Measurements from ENCODE around the gene TMPRSS13.
"Not testable (repeated sequence)": the region's sequence is repeated elsewhere in the genome, so short reads cannot be mapped to it uniquely, and the experiment has no call there.

The TMPRSS13 gene

GRCh38 chr11:117871784-117872183 lies 57.4 kb downstream of the TMPRSS13 start:
- Histone ChIP-seq H3K4me1 (ENCODE audit: control insufficient read depth, insufficient read depth, low read length) (peaks cover 16% of the 10 kb centered on the region; the same call in 1 of the 2 replicates), H3K27me3 (ENCODE audit: control insufficient read depth, insufficient read depth, low read length) (no peaks in the 10 kb centered on the region), H3K9me3 (ENCODE audit: control insufficient read depth, insufficient read depth, low read length) (no peaks in the 10 kb centered on the region), H3K4me3 (ENCODE audit: low read length) (no peak overlapping the region), H3K36me3 (ENCODE audit: control insufficient read depth, insufficient read depth, low read length) (no peaks in the 10 kb centered on the region), H3K27ac (ENCODE audit: low read length) (no peak overlapping the region)
- DNase-seq (ENCODE audit: low read depth, low spot score), result no peak
- WGBS (ENCODE audit: insufficient coverage, insufficient read length), result no CpG with 5 or more reads among the region's 5 CpGs

GRCh38 chr11:117871160-117871559 lies 58.0 kb downstream of the TMPRSS13 start:
- H3K27ac ChIP-seq (ENCODE audit: low read length), result no peak overlapping the region
- H3K36me3 ChIP-seq (ENCODE audit: control insufficient read depth, insufficient read depth, low read length), result no peaks in the 10 kb centered on the region
- no CpG with 5 or more reads among the region's 18 CpGs for WGBS (ENCODE audit: insufficient coverage, insufficient read length)
- DNase-seq (ENCODE audit: low read depth, low spot score), result no peak
- H3K9me3 ChIP-seq (ENCODE audit: control insufficient read depth, insufficient read depth, low read length), result no peaks in the 10 kb centered on the region
- H3K27me3 ChIP-seq (ENCODE audit: control insufficient read depth, insufficient read depth, low read length), result no peaks in the 10 kb centered on the region
- H3K4me3 ChIP-seq (ENCODE audit: low read length), result no peak overlapping the region
- peaks cover 16% of the 10 kb centered on the region; the same call in 1 of the 2 replicates for H3K4me1 ChIP-seq (ENCODE audit: control insufficient read depth, insufficient read depth, low read length)

- Histone ChIP-seq H3K9me3 (ENCODE audit: control insufficient read depth, insufficient read depth, low read length) (no peaks in the 10 kb centered on the region), H3K27me3 (ENCODE audit: control insufficient read depth, insufficient read depth, low read length) (no peaks in the 10 kb centered on the region), H3K27ac (ENCODE audit: low read length) (no peak overlapping the region), H3K36me3 (ENCODE audit: control insufficient read depth, insufficient read depth, low read length) (no peaks in the 10 kb centered on the region), H3K4me3 (ENCODE audit: low read length) (no peak overlapping the region), H3K4me1 (ENCODE audit: control insufficient read depth, insufficient read depth, low read length) (peaks cover 14% of the 10 kb centered on the region; the same call in 1 of the 2 replicates)
- DNase-seq (ENCODE audit: low read depth, low spot score), result no peak
- no CpG with 5 or more reads among the region's 9 CpGs for WGBS (ENCODE audit: insufficient coverage, insufficient read length)
Measured at GRCh38 chr11:117870103-117870952, 58.9 kb downstream of the TMPRSS13 start.

GRCh38 chr11:117869604-117870003 lies 59.6 kb downstream of the TMPRSS13 start:
- Histone ChIP-seq H3K27ac (ENCODE audit: low read length) (no peak overlapping the region), H3K36me3 (ENCODE audit: control insufficient read depth, insufficient read depth, low read length) (no peaks in the 10 kb centered on the region), H3K4me3 (ENCODE audit: low read length) (no peak overlapping the region), H3K9me3 (ENCODE audit: control insufficient read depth, insufficient read depth, low read length) (no peaks in the 10 kb centered on the region), H3K4me1 (ENCODE audit: control insufficient read depth, insufficient read depth, low read length) (peaks cover 9% of the 10 kb centered on the region; the same call in 1 of the 2 replicates), H3K27me3 (ENCODE audit: control insufficient read depth, insufficient read depth, low read length) (no peaks in the 10 kb centered on the region)
- no peak for DNase-seq (ENCODE audit: low read depth, low spot score)
- no CpG with 5 or more reads among the region's 4 CpGs for WGBS (ENCODE audit: insufficient coverage, insufficient read length)

- H3K4me3 ChIP-seq (ENCODE audit: low read length), result no peak overlapping the region
- no peaks in the 10 kb centered on the region for H3K9me3 ChIP-seq (ENCODE audit: control insufficient read depth, insufficient read depth, low read length)
- H3K4me1 ChIP-seq (ENCODE audit: control insufficient read depth, insufficient read depth, low read length), result peaks cover 9% of the 10 kb centered on the region; the same call in 1 of the 2 replicates
- DNase-seq (ENCODE audit: low read depth, low spot score), result no peak
- no peaks in the 10 kb centered on the region for H3K36me3 ChIP-seq (ENCODE audit: control insufficient read depth, insufficient read depth, low read length)
- no peaks in the 10 kb centered on the region for H3K27me3 ChIP-seq (ENCODE audit: control insufficient read depth, insufficient read depth, low read length)
- H3K27ac ChIP-seq (ENCODE audit: low read length), result no peak overlapping the region
- WGBS (ENCODE audit: insufficient coverage, insufficient read length), result no CpG with 5 or more reads among the region's 17 CpGs
Measured at GRCh38 chr11:117868815-117869561, 60.2 kb downstream of the TMPRSS13 start.

GRCh38 chr11:117868088-117868487 lies 61.1 kb downstream of the TMPRSS13 start:
- Histone ChIP-seq H3K9me3 (ENCODE audit: control insufficient read depth, insufficient read depth, low read length) (no peaks in the 10 kb centered on the region), H3K27me3 (ENCODE audit: control insufficient read depth, insufficient read depth, low read length) (no peaks in the 10 kb centered on the region), H3K4me1 (ENCODE audit: control insufficient read depth, insufficient read depth, low read length) (peaks cover 9% of the 10 kb centered on the region; the same call in 1 of the 2 replicates), H3K4me3 (ENCODE audit: low read length) (no peak overlapping the region), H3K36me3 (ENCODE audit: control insufficient read depth, insufficient read depth, low read length) (no peaks in the 10 kb centered on the region), H3K27ac (ENCODE audit: low read length) (no peak overlapping the region)
- no peak for DNase-seq (ENCODE audit: low read depth, low spot score)
- no CpG with 5 or more reads among the region's 11 CpGs for WGBS (ENCODE audit: insufficient coverage, insufficient read length)

GRCh38 chr11:117866526-117866925 lies 62.7 kb downstream of the TMPRSS13 start:
- Histone ChIP-seq H3K36me3 (ENCODE audit: control insufficient read depth, insufficient read depth, low read length) (no peaks in the 10 kb centered on the region), H3K27ac (ENCODE audit: low read length) (no peak overlapping the region), H3K9me3 (ENCODE audit: control insufficient read depth, insufficient read depth, low read length) (no peaks in the 10 kb centered on the region), H3K4me3 (ENCODE audit: low read length) (no peak overlapping the region), H3K4me1 (ENCODE audit: control insufficient read depth, insufficient read depth, low read length) (peaks cover 11% of the 10 kb centered on the region), H3K27me3 (ENCODE audit: control insufficient read depth, insufficient read depth, low read length) (no peaks in the 10 kb centered on the region)
- no CpG with 5 or more reads among the region's 5 CpGs for WGBS (ENCODE audit: insufficient coverage, insufficient read length)
- no peak for DNase-seq (ENCODE audit: low read depth, low spot score)

- WGBS (ENCODE audit: insufficient coverage, insufficient read length), result no CpG with 5 or more reads among the region's 13 CpGs
Measured at GRCh38 chr11:117865546-117865945, 63.7 kb downstream of the TMPRSS13 start.

GRCh38 chr11:117863383-117863782 lies 65.8 kb downstream of the TMPRSS13 start:
- Histone ChIP-seq H3K4me3 (ENCODE audit: low read length) (no peak overlapping the region), H3K36me3 (ENCODE audit: control insufficient read depth, insufficient read depth, low read length) (no peaks in the 10 kb centered on the region), H3K27me3 (ENCODE audit: control insufficient read depth, insufficient read depth, low read length) (no peaks in the 10 kb centered on the region), H3K27ac (ENCODE audit: low read length) (no peak overlapping the region), H3K9me3 (ENCODE audit: control insufficient read depth, insufficient read depth, low read length) (no peaks in the 10 kb centered on the region), H3K4me1 (ENCODE audit: control insufficient read depth, insufficient read depth, low read length) (peaks cover 2% of the 10 kb centered on the region; the same call in 1 of the 2 replicates)
- no peak for DNase-seq (ENCODE audit: low read depth, low spot score)
- WGBS (ENCODE audit: insufficient coverage, insufficient read length), result no CpG with 5 or more reads among the region's 1 CpG

More at GRCh38 chr11:117865546-117865945, 63.7 kb downstream of the TMPRSS13 start:
- H3K27ac ChIP-seq (ENCODE audit: low read length); H3K36me3 ChIP-seq (ENCODE audit: control insufficient read depth, insufficient read depth, low read length); H3K4me1 ChIP-seq (ENCODE audit: control insufficient read depth, insufficient read depth, low read length); H3K4me3 ChIP-seq (ENCODE audit: low read length); H3K9me3 ChIP-seq (ENCODE audit: control insufficient read depth, insufficient read depth, low read length); H3K27me3 ChIP-seq (ENCODE audit: control insufficient read depth, insufficient read depth, low read length); DNase-seq (ENCODE audit: low read depth, low spot score): not testable (repeated sequence)

GRCh38 chr11:117862753-117863152 lies 66.4 kb downstream of the TMPRSS13 start:
- no peak for DNase-seq (ENCODE audit: low read depth, low spot score)
- Histone ChIP-seq H3K27ac (ENCODE audit: low read length) (no peak overlapping the region), H3K9me3 (ENCODE audit: control insufficient read depth, insufficient read depth, low read length) (no peaks in the 10 kb centered on the region), H3K36me3 (ENCODE audit: control insufficient read depth, insufficient read depth, low read length) (no peaks in the 10 kb centered on the region), H3K27me3 (ENCODE audit: control insufficient read depth, insufficient read depth, low read length) (no peaks in the 10 kb centered on the region), H3K4me1 (ENCODE audit: control insufficient read depth, insufficient read depth, low read length) (peaks cover 2% of the 10 kb centered on the region; the same call in 1 of the 2 replicates), H3K4me3 (ENCODE audit: low read length) (no peak overlapping the region)
- no CpG with 5 or more reads among the region's 1 CpG for WGBS (ENCODE audit: insufficient coverage, insufficient read length)
